ENCODE measurements around the gene CHEK2.
"Not testable (repeated sequence)": the region's sequence is repeated elsewhere in the genome, so short reads cannot be mapped to it uniquely, and the experiment has no call there.

CHEK2 gene

DNA sequence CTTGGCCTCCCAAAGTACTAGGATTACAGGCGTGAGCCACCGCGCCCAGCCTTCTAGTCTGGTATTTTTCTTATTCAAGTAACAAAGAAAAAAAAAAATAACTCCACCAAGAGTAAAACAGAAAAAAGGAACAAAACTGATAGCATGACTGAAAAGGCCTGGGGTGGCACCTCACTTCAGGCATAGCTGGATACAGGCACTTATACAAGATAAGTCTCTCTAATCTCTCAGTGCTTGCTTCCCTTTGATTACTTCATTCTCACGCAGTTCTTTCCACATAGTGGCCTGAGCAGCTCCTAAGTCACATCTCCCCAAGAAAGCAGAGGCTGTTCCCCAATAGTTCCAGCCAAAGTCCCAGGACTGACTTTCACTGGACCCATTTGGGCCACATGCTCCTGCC, 58.7 kb downstream of the CHEK2 start:
- DNase-seq (ENCODE audit: low read depth): not testable (repeated sequence)

DNA sequence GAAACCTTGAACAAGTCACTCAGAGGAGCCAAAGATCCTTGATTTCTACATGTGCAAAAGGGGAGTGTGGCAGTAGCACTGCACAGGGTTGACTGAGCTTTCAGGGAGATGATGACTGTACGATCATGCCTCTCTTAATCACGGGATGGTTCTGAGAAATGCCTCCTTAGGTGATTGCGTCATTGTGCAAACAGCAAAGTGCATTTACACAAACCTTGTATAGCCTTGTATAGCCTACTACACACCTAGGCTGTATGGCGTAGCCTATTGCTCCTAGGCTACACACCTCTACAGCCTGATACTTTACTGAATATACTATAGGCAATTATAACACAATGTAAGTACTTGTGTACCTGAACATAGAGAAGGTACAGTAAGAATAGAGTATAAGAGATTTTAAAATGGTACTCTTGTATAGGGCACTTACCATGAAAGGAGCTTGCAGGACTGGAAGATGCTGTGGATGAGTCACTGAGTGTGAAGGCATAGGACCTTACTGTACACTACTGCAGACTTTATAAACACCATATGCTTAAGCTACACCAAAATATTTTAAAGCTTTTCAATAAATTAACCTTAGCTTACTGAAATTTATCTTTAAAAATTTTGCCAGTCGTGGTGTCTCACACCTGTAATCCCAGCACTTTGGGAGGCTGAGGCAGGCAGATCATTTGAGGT, 60.7 kb downstream of the CHEK2 start:
- not testable (repeated sequence) for DNase-seq (ENCODE audit: low read depth)

DNA sequence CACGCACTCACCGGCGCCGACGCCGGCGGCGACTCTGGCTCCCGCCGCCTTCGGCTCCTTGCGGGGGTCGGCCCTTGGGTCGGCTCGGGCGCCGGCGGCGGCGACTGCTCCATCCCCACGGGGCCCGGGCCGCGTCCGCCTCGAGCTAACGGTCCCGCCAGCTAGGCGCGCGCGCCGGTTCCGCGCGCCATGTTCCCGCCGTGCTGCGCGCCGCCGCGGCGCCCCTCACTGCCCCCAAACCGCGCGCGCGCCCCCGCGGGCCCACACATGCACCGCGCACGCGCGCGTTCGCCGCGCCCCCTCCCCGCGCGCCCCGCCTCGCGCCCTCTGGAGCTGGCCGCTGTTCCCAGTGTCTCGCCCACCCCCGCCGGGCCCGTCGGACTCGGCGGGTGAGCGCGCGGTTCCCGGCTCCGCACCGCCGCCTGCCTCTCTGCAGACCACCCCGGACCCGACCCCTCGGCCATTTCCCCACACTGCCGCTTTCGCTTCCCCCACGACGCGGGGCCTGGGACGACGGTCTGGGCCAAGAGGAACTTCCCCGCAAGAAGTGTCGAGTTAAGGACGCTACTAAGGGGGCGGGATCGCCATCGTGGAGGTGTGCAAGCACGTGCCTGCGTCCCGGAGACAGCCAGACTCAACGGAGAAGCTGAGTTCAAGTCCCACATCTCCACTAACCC, 61.9 kb downstream of the CHEK2 start, which contains the start of gene TTC28:
Gene TTC28, minus strand, starts transcription at position 230 of the 677 bp plus-strand sequence. Its CDS starts 117 bp downstream, at position 113.
- DNase-seq (ENCODE audit: low read depth): peak; percentile 45

DNA sequence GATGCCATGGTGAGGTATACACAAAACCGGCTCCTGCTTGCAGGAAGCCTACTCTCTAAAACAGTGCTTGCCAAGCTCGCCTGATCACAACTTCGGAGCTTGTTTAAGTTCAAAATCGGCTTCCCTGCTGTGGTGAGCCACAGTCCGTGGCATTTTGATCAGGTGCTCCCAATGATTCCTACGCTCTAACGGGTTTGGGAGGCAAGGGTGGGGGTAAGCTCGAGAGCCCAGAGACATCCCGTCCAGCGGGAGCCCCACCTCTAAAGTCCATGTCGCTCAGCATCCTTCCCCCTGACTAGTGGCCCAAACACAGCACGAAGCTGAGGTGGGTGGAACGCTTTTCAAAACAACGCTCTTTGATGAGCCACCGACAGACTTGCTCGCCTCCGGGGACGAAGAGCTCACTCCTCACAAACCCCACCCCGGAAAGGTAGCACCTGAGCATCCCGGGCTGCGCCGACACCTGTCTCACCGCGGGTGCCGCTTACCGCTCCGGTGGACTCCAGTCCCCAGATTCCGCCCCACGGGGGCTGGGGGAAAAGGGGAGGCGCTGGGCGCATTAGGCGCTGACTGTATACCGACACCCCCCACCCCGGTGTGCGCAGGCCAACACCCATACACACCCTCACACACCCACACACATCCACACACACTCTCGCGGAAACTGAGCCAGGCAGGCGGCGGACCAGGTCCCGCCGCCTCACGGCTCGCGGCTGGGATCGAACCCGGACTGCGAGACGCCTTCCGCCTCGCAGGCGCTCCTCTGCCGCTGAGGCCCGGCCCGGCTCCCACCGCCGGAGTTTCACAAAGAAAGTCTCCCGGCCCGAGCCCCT, 62.6 kb downstream of the CHEK2 start:
- not testable (repeated sequence) for DNase-seq (ENCODE audit: low read depth)

DNA sequence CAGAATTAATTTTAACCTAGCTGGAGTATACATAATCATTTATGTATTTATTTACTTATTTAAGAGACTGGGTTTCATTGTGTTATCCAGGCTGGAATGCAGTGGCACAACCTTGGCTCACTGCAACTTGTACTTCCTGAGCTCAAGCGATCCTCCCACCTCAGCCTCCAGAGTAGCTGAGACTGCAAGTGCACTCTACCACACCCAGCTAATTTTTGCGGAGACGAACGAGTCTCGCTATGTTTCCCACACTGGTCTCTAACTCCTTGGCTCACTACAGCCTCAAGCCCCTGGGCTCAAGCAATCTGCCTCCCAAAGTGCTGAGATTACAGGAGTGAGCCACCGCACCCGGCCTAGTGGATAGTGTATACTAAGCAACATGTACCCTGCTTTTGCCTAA, 63.5 kb downstream of the CHEK2 start:
- not testable (repeated sequence) for DNase-seq (ENCODE audit: low read depth)

DNA sequence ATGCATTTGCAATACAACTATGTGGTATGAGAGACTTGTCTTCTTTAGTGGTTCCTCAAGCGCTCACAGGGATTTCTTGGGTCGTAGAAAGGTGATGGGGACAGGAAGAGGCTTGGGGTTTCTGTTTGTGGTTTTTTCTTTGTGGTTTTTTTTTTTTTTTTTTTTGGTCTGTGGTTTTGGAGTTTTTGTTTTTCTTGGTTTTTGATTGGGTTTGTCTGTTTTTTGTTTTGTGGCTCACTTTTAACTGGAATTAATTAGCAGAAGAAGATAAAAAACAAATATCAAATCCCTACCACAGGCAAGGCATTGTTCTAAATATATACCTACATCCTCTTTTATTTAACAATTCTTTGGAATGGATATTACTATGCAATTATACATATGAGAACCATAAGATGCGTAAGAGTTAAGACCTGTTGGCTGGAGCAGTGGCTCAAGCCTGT, 67.5 kb downstream of the CHEK2 start:
- DNase-seq (ENCODE audit: low read depth): no peak

DNA sequence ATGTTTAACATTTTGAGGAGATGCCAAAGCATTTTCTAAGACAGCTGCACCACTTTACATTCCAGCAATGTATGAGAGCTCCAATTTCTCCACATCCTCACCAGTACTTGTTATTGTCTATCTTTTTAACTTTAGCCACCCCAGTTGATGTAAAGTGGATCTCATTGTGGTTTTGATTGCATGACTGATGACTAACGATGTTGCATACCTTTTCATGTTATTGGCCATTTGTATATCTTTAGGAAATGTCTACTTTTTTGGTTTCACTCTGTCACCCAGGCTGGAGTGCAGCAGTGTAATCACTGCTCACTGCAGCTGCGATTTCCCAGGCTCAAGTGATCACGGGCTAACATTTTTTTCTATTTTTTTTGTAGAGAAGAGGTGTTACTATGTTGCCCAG, 70.9 kb downstream of the CHEK2 start:
- no peak for DNase-seq (ENCODE audit: low read depth)

DNA sequence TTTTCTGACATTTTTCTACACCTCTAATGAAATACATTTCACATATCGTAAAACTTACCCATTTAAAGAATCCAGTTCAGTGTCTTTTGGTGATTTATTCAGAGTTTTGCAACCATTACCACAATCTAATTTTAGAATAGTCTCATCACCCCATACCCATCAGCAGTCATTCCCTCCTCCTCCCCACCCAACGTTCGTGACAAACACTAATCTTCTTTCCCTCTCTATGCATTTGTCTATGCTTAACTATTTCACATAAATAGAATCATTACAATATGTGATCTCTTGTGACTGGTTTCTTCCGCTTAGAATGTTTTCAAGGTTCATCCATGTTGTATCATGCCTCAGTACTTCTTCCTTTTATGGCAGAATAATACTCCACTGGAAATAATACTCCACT, 71.5 kb downstream of the CHEK2 start:
- DNase-seq (ENCODE audit: low read depth): peak; percentile 33

DNA sequence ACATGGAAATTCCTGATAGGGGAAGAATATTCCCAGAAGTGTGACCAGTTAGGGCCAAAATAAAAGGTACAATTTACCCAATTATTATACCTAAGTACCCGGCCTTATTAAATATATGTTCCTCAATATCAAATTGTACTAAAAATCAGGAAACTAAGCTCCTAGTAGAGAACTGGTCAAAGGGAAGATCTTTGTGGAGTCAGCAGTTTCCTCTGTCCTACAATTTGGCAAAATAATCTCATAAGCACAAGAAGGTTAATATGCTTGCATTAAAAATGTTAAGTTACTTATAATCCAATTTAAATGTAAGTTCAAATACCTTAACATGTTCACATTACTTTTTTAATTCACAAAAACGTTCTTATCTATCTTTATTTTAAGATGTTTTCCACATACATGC, 72.2 kb downstream of the CHEK2 start:
- DNase-seq (ENCODE audit: low read depth): no peak

DNA sequence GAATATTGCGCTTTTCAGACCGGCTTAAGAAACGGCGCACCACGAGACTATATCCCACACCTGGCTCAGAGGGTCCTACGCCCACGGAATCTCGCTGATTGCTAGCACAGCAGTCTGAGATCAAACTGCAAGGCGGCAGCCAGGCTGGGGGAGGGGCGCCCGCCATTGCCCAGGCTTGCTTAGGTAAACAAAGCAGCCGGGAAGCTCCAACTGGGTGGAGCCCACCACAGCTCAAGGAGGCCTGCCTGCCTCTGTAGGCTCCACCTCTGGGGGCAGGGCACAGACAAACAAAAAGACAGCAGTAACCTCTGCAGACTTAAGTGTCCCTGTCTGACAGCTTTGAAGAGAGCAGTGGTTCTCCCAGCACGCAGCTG, 78.1 kb downstream of the CHEK2 start:
- DNase-seq (ENCODE audit: low read depth): not testable (repeated sequence)

DNA sequence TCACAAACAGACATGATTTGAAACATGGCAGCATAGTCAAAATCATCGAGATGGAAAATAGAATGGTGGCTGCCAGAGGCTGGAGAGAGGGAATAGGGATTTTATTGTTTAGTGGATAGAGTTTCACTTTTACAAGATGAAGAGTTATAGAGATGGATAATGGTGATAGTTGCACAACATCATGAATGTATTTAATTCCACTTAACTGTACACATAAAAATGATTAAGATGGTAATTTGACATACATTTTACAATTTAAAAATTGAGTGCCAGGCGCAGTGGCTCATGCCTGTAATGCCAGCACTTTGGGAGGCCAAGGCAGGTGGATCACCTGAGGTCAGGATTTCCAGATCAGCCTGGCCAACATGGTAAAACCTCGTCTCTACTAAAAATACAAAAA, 83.2 kb downstream of the CHEK2 start:
- DNase-seq (ENCODE audit: low read depth): no peak

DNA sequence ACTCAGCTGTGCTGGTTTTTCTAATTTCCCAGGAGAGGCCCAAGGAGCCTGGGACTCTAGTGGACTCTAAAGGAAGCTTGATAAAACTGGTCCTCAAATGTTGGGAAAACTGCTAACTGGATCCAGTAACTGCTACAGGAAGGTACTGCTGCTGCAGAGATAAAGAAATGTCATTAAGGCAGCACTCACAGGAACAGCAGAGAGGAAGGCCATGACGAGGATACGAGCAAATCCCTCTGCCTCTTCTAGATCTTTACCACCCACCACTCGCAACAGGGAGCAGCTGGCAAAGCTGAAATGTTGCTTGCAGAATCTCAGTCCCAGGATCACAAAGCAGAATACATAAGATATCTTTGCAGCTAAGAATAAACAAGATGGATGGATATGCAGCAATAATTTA, 85.4 kb downstream of the CHEK2 start:
- no peak for DNase-seq (ENCODE audit: low read depth)

DNA sequence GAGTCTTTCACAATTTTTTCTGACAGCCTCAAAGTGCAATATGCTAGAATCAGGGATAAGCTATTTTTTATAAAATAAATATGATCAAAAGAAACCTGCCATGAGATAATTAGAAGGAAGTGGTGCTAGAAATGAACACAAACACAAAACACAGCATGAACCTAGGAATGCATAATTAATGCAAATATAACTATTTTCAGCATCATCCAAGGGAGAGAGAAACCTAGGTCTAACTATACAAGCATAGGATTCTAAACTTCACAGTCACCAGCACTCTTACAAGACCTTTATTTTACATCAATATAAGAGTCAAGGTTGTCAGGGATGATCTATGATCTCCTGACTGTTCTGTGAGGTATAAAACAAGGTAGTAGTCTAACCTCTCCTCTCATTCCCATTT, 91.2 kb downstream of the CHEK2 start:
- DNase-seq (ENCODE audit: low read depth): no peak

DNA sequence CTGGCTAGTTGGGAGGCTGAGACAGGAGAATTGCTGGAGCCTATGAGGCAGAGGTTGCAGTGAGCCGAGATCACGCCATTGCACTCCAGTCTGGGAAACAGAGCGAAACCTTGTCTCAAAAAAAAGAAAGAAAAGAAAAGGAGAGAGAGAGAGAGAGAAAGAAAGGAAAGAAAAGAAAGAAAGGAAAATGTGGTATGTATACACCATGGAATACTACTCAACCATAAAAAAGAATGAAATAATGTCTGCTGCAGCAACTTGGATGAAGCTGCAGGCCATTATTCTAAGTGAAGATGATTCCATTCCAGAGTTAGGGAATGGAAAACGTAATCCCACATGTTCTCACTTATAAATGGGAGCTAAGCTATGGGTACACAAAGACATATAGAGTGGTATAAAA, 92.8 kb downstream of the CHEK2 start:
- no peak for DNase-seq (ENCODE audit: low read depth)

DNA sequence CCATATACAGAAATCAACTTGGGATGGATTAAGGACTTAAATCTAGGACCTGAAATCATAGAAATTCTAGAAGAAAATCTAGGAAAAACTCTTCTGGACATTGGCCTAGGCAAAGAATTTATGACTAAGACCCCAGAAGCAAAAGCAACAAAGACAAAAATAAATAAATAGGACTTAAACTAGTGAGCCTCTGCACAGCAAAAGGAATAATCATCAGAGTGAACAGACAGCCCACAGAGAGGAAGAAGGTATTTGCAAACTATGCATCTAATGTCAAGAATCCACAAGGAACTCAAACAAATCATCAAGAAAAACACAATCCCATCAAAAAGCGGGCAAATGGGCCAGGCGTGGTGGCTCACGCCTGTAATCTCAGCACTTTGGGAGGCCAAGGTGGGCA, 94.4 kb downstream of the CHEK2 start:
- no peak for DNase-seq (ENCODE audit: low read depth)

DNA sequence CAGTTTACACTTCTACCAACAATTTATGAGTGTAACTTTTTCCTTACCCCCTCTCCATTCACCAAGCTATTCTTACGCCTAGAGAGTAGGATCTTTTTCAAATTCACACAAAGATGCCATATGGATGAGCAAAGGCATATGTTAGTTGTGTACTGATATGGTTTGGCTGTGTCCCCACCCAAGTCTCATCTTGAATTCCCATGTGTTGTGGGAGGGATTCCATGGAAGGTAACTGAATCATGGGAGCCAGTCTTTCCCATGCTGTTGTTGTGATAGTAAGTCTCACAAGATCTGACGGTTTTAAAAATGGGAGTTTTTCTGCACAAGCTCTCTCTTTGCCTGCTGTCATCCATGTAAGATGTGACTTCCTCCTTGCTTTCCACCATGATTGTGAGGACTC, 102.3 kb downstream of the CHEK2 start:
- no peak for DNase-seq (ENCODE audit: low read depth)

Measured in stromal cell of bone marrow (primary cell).